K562 (cell line): Measurements from ENCODE around the gene LPAR3.

Experiments used
- ATF1 ChIP-seq, 2 experiments: fragments of 450-650 bp in 1 of 2; IDR thresholded peaks; 2 replicates each; pipeline ENCODE4 v1.6.1; 2016; ENCODE audit warnings: missing compliant biosample characterization in 1 of 2, missing genetic modification characterization in 1 of 2
- KDM1A ChIP-seq, 2 experiments: fragments of 450-650 bp; IDR thresholded peaks; 2 replicates each; pipeline ENCODE4 v1.6.1; 2016; ENCODE audit warnings: mild to moderate bottlenecking in 2 of 2

- TF ChIP-seq ATF1 (CRISPR knock-in tag; IDR thresholded peaks at IDR 0.05) (no peak), ATF1 (tag; IDR thresholded peaks at IDR 0.05) (no peak), KDM1A (IDR thresholded peaks at IDR 0.05) (no peak)
Observed at GRCh38 chr1:84929581-84929980, 36.6 kb upstream of the LPAR3 start.
